Measurements from ENCODE around the gene PADI6. TPM values are rescaled to one million over a fixed set of nuclear protein-coding genes. Genes with fewer than 3 reads are reported as not detected.
A peak's percentile ranks its signal among the peaks of the same experiment; 100 is the strongest.

PADI6 gene
- total RNA-seq, 2 donors from 2014 or later, result not detected

- no peak for DNase-seq
- intact Hi-C loops (cut with DNase I, micrococcal nuclease), result no loop called here
- ATAC-seq, result no peak
Observed at GRCh38 chr1:17352419-17352909, 19.5 kb upstream of the PADI6 start.

GRCh38 chr1:17355898-17356297 lies 16.1 kb upstream of the PADI6 start:
- intact Hi-C loops (cut with DNase I, micrococcal nuclease), result no loop called here
- DNase-seq, result no peak
- ATAC-seq, result no peak

GRCh38 chr1:17356387-17357026 lies 15.5 kb upstream of the PADI6 start:
- DNase-seq (no peak), ATAC-seq (no peak)
- intact Hi-C loops (cut with DNase I, micrococcal nuclease), result no loop called here

GRCh38 chr1:17358557-17358956 lies 13.4 kb upstream of the PADI6 start:
- ATAC-seq, result no peak
- no peak for DNase-seq
- intact Hi-C loops (cut with DNase I, micrococcal nuclease), result no loop called here

- peak; percentile 26 for ATAC-seq
- intact Hi-C loops (cut with DNase I, micrococcal nuclease), result no loop called here
- no peak for DNase-seq
Observed at GRCh38 chr1:17359031-17359430, 13.0 kb upstream of the PADI6 start.

GRCh38 chr1:17359808-17360207 lies 12.2 kb upstream of the PADI6 start:
- intact Hi-C loops (cut with DNase I, micrococcal nuclease), result no loop called here
- ATAC-seq (no peak), DNase-seq (no peak)

- DNase-seq, result no peak
- ATAC-seq, result no peak
- intact Hi-C loops (cut with DNase I, micrococcal nuclease), result no loop called here
Observed at GRCh38 chr1:17360272-17360956, 11.6 kb upstream of the PADI6 start.

- intact Hi-C loops (cut with DNase I, micrococcal nuclease), result no loop called here
Observed at GRCh38 chr1:17361687-17362086, 10.3 kb upstream of the PADI6 start.

GRCh38 chr1:17363351-17363750 lies 8.6 kb upstream of the PADI6 start:
- intact Hi-C loops (cut with DNase I, micrococcal nuclease), result no loop called here
- no peak for DNase-seq
- ATAC-seq, result no peak

More at GRCh38 chr1:17361687-17362086, 10.3 kb upstream of the PADI6 start:
- DNase-seq (no peak), ATAC-seq (no peak)

GRCh38 chr1:17363771-17364170 lies 8.2 kb upstream of the PADI6 start:
- intact Hi-C loops (cut with DNase I, micrococcal nuclease), result no loop called here
- DNase-seq, result no peak
- no peak for ATAC-seq

GRCh38 chr1:17365293-17365692 lies 6.7 kb upstream of the PADI6 start:
- DNase-seq (no peak), ATAC-seq (no peak)
- intact Hi-C loops (cut with DNase I, micrococcal nuclease), result no loop called here

GRCh38 chr1:17369466-17369865 lies 2.5 kb upstream of the PADI6 start:
- ATAC-seq (no peak), DNase-seq (no peak)
- intact Hi-C loops (cut with DNase I, micrococcal nuclease), result no loop called here

- peak; percentile 48 for ATAC-seq
- intact Hi-C loops (cut with DNase I, micrococcal nuclease), result no loop called here
Observed at GRCh38 chr1:17370618-17371017, 1.4 kb upstream of the PADI6 start.

GRCh38 chr1:17372955-17373354 lies 959 bp downstream of the PADI6 start:
- intact Hi-C loops (cut with DNase I, micrococcal nuclease), result no loop called here
- DNase-seq (no peak), ATAC-seq (no peak)

More at GRCh38 chr1:17370618-17371017, 1.4 kb upstream of the PADI6 start:
- no peak for DNase-seq

- DNase-seq (no peak), ATAC-seq (no peak)
- intact Hi-C loops (cut with DNase I, micrococcal nuclease), result no loop called here
Observed at GRCh38 chr1:17375651-17376050, 3.7 kb downstream of the PADI6 start.

- intact Hi-C loops (cut with DNase I, micrococcal nuclease), result no loop called here
- DNase-seq (no peak), ATAC-seq (no peak)
Observed at GRCh38 chr1:17377325-17377953, 5.4 kb downstream of the PADI6 start.

- ATAC-seq (no peak), DNase-seq (no peak)
- intact Hi-C loops (cut with DNase I, micrococcal nuclease), result no loop called here
Observed at GRCh38 chr1:17381161-17381560, 9.2 kb downstream of the PADI6 start.

- intact Hi-C loops (cut with DNase I, micrococcal nuclease), result no loop called here
- ATAC-seq, result no peak
- DNase-seq, result no peak
Observed at GRCh38 chr1:17392199-17392740, 20.3 kb downstream of the PADI6 start.

GRCh38 chr1:17393230-17393629 lies 21.2 kb downstream of the PADI6 start:
- intact Hi-C loops (cut with DNase I, micrococcal nuclease), result no loop called here
- ATAC-seq (no peak), DNase-seq (no peak)

Data from left colon (tissue), 2 donors.